Measurements from ENCODE around the gene ANGPTL2. TPM values are rescaled to one million over a fixed set of nuclear protein-coding genes. Genes with fewer than 3 reads are reported as not detected.

ANGPTL2 gene
- total and polyA plus RNA-seq, 2 experiments from 2014 or later = 18.0 to 25.6 TPM

- no peak overlapping the region for H3K4me2 ChIP-seq
- H2AFZ ChIP-seq = no peak overlapping the region
- DNase-seq (ENCODE audit: low spot score) = no peak
- no peaks in the 10 kb centered on the region for H3K9me3 ChIP-seq (ENCODE audit: low read depth)
- H3K27ac ChIP-seq = no peak overlapping the region
- H3K4me1 ChIP-seq (ENCODE audit: insufficient read depth) = peaks cover 6% of the 10 kb centered on the region
- H3K36me3 ChIP-seq (replicated peaks; ENCODE audit: insufficient read depth, low read depth) = no peaks in the 10 kb centered on the region
- H3K9me2 ChIP-seq (replicated peaks; ENCODE audit: insufficient read depth) = no peaks in the 10 kb centered on the region
- WGBS (ENCODE audit: low lambda C conversion rate, missing lambda C conversion rate) = 85% methylated on average over 7 of the region's 7 CpGs
- TF ChIP-seq CTCF (IDR thresholded peaks at IDR 0.05; ENCODE audit: poor library complexity) (no peak), EZH2phosphoT487 (IDR thresholded peaks at IDR 0.05; ENCODE audit: low read depth, severe bottlenecking, unreplicated experiment) (no peak), EZH2 (IDR thresholded peaks at IDR 0.05; ENCODE audit: borderline replicate concordance) (no peak)
- no peaks in the 10 kb centered on the region for H4K20me1 ChIP-seq (ENCODE audit: insufficient read depth, poor library complexity, severe bottlenecking)
- no peaks in the 10 kb centered on the region for H3K27me3 ChIP-seq
- H3K4me3 ChIP-seq = no peak overlapping the region
- H3K79me2 ChIP-seq = no peaks in the 10 kb centered on the region
Measured at GRCh38 chr9:127050591-127051001, 71.8 kb downstream of the ANGPTL2 start.

GRCh38 chr9:127050152-127050551, 72.3 kb downstream of the ANGPTL2 start:
- Histone ChIP-seq H3K4me2 (no peak overlapping the region), H3K27ac (no peak overlapping the region), H3K9me2 (replicated peaks; ENCODE audit: insufficient read depth) (no peaks in the 10 kb centered on the region), H3K4me3 (no peak overlapping the region), H3K4me1 (ENCODE audit: insufficient read depth) (peaks cover 6% of the 10 kb centered on the region), H3K79me2 (no peaks in the 10 kb centered on the region), H2AFZ (no peak overlapping the region), H4K20me1 (ENCODE audit: insufficient read depth, poor library complexity, severe bottlenecking) (no peaks in the 10 kb centered on the region), H3K27me3 (no peaks in the 10 kb centered on the region), H3K36me3 (replicated peaks; ENCODE audit: insufficient read depth, low read depth) (no peaks in the 10 kb centered on the region), H3K9me3 (ENCODE audit: low read depth) (no peaks in the 10 kb centered on the region)
- DNase-seq (ENCODE audit: low spot score) = no peak
- TF ChIP-seq EZH2 (IDR thresholded peaks at IDR 0.05; ENCODE audit: borderline replicate concordance) (no peak), EZH2phosphoT487 (IDR thresholded peaks at IDR 0.05; ENCODE audit: low read depth, severe bottlenecking, unreplicated experiment) (no peak)
- WGBS (ENCODE audit: low lambda C conversion rate, missing lambda C conversion rate) = 100% methylated on average over 3 of the region's 3 CpGs

GRCh38 chr9:127049581-127049980, 72.9 kb downstream of the ANGPTL2 start:
- Histone ChIP-seq H3K9me3 (ENCODE audit: low read depth) (no peaks in the 10 kb centered on the region), H3K4me1 (ENCODE audit: insufficient read depth) (peaks cover 6% of the 10 kb centered on the region), H3K4me3 (no peak overlapping the region), H4K20me1 (ENCODE audit: insufficient read depth, poor library complexity, severe bottlenecking) (no peaks in the 10 kb centered on the region), H3K79me2 (no peaks in the 10 kb centered on the region), H3K36me3 (replicated peaks; ENCODE audit: insufficient read depth, low read depth) (no peaks in the 10 kb centered on the region), H3K27ac (no peak overlapping the region), H2AFZ (no peak overlapping the region), H3K9me2 (replicated peaks; ENCODE audit: insufficient read depth) (no peaks in the 10 kb centered on the region), H3K4me2 (no peak overlapping the region), H3K27me3 (no peaks in the 10 kb centered on the region)
- WGBS (ENCODE audit: low lambda C conversion rate, missing lambda C conversion rate) = 96% methylated on average over 8 of the region's 8 CpGs
- DNase-seq (ENCODE audit: low spot score) = no peak
- TF ChIP-seq EZH2 (IDR thresholded peaks at IDR 0.05; ENCODE audit: borderline replicate concordance) = no peak
- TF ChIP-seq EZH2phosphoT487 (IDR thresholded peaks at IDR 0.05; ENCODE audit: low read depth, severe bottlenecking, unreplicated experiment) = no peak
- no peak for TF ChIP-seq CTCF (IDR thresholded peaks at IDR 0.05; ENCODE audit: poor library complexity)

GRCh38 chr9:127049044-127049443, 73.4 kb downstream of the ANGPTL2 start:
- H3K27me3 ChIP-seq = no peaks in the 10 kb centered on the region
- H3K27ac ChIP-seq = peak overlapping the region; percentile 8
- no peaks in the 10 kb centered on the region for H3K36me3 ChIP-seq (replicated peaks; ENCODE audit: insufficient read depth, low read depth)
- H3K9me2 ChIP-seq (replicated peaks; ENCODE audit: insufficient read depth) = no peaks in the 10 kb centered on the region
- peak; percentile 37 for DNase-seq (ENCODE audit: low spot score)
- WGBS (ENCODE audit: low lambda C conversion rate, missing lambda C conversion rate) = 65% methylated on average over 4 of the region's 4 CpGs
- TF ChIP-seq EZH2 (IDR thresholded peaks at IDR 0.05; ENCODE audit: borderline replicate concordance) = no peak
- TF ChIP-seq EZH2phosphoT487 (IDR thresholded peaks at IDR 0.05; ENCODE audit: low read depth, severe bottlenecking, unreplicated experiment) = no peak
- TF ChIP-seq CTCF (IDR thresholded peaks at IDR 0.05; ENCODE audit: poor library complexity) = no peak
- H2AFZ ChIP-seq = no peak overlapping the region
- H4K20me1 ChIP-seq (ENCODE audit: insufficient read depth, poor library complexity, severe bottlenecking) = no peaks in the 10 kb centered on the region
- no peak overlapping the region for H3K4me3 ChIP-seq
- H3K4me1 ChIP-seq (ENCODE audit: insufficient read depth) = peaks cover 6% of the 10 kb centered on the region
- H3K4me2 ChIP-seq = no peak overlapping the region
- no peaks in the 10 kb centered on the region for H3K9me3 ChIP-seq (ENCODE audit: low read depth)
- no peaks in the 10 kb centered on the region for H3K79me2 ChIP-seq
